ENCODE data around the gene ATRIP.

ATRIP gene

DNA sequence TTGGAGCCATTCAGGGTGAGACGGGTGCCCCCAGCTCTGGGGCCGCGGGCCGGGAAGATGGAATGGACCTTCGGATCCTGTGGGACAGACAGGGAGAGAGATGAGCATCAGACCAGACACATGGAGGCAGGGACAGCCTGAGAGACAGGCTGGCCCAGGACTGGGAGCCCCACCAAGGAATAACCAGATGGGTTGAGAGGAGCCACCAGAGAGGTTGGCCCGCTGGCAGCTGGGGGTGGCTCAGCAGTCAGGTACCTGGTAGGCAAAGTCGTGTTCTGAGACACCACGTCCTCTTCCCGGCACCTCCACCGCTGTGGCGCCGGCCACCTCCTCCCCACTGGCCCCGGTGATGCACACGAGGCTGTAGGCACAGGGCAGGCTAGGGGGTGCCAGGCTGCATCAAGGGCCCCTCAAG is 30.4 kb upstream of the ATRIP start:
- DNase-seq (ENCODE audit: low spot score), result no peak
- TF ChIP-seq, protein P1, sequence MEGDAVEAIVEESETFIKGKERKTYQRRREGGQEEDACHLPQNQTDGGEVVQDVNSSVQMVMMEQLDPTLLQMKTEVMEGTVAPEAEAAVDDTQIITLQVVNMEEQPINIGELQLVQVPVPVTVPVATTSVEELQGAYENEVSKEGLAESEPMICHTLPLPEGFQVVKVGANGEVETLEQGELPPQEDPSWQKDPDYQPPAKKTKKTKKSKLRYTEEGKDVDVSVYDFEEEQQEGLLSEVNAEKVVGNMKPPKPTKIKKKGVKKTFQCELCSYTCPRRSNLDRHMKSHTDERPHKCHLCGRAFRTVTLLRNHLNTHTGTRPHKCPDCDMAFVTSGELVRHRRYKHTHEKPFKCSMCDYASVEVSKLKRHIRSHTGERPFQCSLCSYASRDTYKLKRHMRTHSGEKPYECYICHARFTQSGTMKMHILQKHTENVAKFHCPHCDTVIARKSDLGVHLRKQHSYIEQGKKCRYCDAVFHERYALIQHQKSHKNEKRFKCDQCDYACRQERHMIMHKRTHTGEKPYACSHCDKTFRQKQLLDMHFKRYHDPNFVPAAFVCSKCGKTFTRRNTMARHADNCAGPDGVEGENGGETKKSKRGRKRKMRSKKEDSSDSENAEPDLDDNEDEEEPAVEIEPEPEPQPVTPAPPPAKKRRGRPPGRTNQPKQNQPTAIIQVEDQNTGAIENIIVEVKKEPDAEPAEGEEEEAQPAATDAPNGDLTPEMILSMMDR (IDR thresholded peaks at IDR 0.05), result no peak
- Histone ChIP-seq H3K27ac (peak overlapping the region in 1 of 2 donors; percentile 85), H3K4me3 (no peak overlapping the region)

DNA sequence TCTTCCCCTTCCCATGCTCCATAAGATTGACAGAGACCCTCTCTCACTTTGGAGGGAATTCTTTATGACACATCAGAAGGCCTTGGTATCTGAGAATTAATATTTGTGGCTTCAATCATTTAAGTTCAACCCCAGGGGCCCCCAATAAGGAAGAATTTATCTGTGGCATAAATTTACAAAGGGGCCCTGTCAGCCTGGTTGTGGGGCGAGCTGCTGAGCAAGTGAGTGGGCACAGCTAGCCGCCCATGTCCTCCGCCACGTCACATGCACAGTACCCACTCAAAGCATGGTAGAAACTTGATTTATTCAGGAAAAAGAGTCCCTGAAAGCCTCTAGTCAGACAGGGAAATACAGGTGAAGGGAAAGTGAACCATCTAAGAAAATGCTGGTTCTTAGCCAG is 30.0 kb upstream of the ATRIP start:
- Histone ChIP-seq H3K27ac (no peak overlapping the region), H3K4me3 (no peak overlapping the region)
- no peak for DNase-seq (ENCODE audit: low spot score)
- TF ChIP-seq, protein P1 (IDR thresholded peaks at IDR 0.05), result no peak

DNA sequence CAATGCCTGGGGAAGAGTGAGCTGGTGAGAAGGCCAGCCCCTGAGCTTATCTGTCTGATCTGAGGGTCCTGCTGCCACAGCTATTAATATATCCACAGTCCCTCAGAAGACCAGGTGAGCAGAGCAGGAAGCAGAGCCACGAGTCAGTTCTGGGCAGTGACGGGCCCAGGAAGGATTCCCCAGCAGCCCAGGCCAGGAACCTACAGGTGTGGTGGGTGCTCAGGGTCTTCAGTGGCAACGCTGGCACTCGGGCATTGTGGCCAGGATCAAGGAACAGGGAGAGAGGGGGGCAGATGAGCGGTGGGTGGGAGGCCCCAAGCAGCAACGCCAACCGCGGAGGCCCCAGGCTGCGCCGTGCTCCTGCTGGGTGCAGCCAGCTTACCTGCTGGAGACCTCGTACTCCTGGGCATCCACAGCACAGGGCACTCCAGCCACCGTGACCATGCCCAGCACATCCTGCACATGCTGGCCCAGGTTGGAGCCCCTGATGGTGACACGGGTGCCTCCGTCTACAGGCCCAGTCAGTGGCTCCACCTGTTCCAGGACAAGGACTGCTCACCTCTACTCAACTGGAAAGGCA is 28.9 kb upstream of the ATRIP start:
- TF ChIP-seq, protein P1 (IDR thresholded peaks at IDR 0.05), result no peak
- Histone ChIP-seq H3K4me3 (no peak overlapping the region), H3K27ac (peak overlapping the region in 1 of 2 donors; percentile 16)
- no peak for DNase-seq (ENCODE audit: low spot score)

DNA sequence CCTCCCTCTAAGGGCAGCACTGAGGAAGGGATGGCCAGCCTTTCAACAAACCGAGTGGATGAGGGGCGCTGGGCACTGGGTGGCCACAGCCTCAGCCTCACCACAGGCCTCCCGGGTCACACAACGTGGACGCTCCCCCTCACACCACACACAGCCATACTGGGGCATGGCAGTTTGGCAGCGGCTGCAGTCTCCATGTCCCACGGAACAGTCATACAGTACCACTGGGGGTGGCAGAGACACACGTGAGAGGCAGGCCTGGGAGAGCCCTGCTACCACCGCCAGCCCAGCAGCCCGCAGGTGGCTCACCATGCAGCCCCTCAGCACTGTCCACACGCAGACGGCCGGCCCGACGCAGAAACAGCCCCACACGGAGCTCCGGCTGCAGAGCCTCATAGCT is 28.4 kb upstream of the ATRIP start:
- no peak overlapping the region for H3K4me3 ChIP-seq
- TF ChIP-seq, protein P1 (IDR thresholded peaks at IDR 0.05), result no peak
- no peak for DNase-seq (ENCODE audit: low spot score)
- peak overlapping the region in 1 of 2 donors; percentile 16 for H3K27ac ChIP-seq

DNA sequence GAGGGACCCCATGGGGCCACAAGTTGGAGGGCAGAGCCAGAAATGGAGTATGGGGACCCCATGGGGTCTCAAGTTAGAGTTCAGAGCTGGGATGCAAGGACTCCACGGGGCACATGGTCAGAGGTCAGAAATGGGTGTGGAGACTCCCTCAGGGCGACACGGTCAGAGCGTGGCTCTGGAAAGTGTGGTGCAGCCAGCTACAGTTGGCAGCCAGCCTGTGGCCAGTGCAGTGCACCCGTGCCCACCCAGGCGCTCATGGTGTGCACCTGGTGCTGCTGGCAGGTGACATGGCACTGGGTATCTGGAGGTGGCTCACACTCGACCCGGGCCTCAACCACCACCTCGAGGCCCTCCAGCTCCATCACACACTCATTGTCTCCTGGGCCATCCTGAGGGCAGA is 27.9 kb upstream of the ATRIP start:
- Histone ChIP-seq H3K27ac (peak overlapping the region in 1 of 2 donors; percentile 16), H3K4me3 (no peak overlapping the region)
- DNase-seq (ENCODE audit: low spot score), result no peak
- TF ChIP-seq, protein P1 (IDR thresholded peaks at IDR 0.05), result no peak

DNA sequence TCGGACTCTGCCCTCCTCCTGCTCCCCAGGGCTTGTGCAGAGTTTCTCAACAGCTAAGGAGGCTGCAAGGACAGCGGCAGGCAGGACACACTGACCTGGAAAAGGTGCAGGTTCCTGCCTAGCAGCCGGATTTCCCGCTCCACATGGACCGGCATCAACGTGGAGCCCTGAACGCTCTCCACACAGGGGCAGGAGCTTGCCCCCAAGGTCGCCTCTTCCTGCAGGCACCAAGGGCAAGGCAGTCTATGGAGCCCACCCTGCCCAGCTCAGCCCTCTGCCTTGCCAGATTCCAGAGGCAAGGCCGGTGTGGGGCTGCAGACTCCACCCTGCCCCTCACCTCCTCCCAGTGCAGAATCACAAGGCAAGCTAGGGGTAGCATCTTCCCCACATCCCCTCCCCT is 27.4 kb upstream of the ATRIP start:
- no peak for DNase-seq (ENCODE audit: low spot score)
- TF ChIP-seq, protein P1 (IDR thresholded peaks at IDR 0.05), result no peak
- H3K27ac ChIP-seq, result no peak overlapping the region
- no peak overlapping the region for H3K4me3 ChIP-seq

DNA sequence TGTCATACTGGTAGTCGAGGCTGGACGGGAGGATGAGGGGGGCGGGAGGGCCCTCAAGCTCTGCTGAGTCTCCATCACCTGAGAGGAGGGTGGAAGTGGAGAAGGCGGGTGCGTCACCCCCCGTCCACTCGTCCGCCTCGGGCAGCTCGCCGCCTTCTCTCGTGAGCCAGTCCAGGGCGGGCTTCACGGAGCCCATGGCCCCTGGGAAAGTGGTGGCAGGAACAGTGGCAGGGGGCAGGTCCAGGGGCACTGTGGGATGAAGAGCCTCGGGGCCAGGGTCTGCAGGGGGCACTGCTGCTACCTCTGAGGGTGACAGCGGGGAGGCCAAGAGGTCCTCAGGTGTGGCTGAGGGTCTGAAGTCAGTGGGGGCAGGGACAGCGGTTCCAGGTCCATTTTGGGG is 26.9 kb upstream of the ATRIP start:
- DNase-seq (ENCODE audit: low spot score), result no peak
- TF ChIP-seq, protein P1 (IDR thresholded peaks at IDR 0.05), result no peak
- H3K4me3 ChIP-seq, result no peak overlapping the region
- no peak overlapping the region for H3K27ac ChIP-seq
